IMR-90 (cell line): ENCODE measurements around the gene MMP10. TPM values are rescaled to one million over a fixed set of nuclear protein-coding genes. Genes with fewer than 3 reads are reported as not detected.

ENCODE experiments used
- ATAC-seq: fragments of 200-7000 bp; cut with Tn5 transposase; 2 replicates; pipeline ENCODE4 v1.9.1; 2020; ENCODE audit warnings: low read depth, mild to moderate bottlenecking, moderate library complexity
- BruUV-seq: library from RNA; stranded (reverse); fragments of 400-500 nt; replicated peaks from 2 replicates; lab custom pipeline; 2021; lab: Mats Ljungman, UMichigan
- CTCF ChIA-PET: fragments of 300-600 bp; formaldehyde crosslinking; extraction: SDS; loops from one replicate; lab custom pipeline; 2021; ENCODE audit warnings: antibody characterized with exemption; lab: Yijun Ruan, JAX
- POLR2A ChIA-PET: fragments of 300-600 bp; sonication (Branson Sonifier 250); formaldehyde crosslinking; loops from one replicate; lab custom pipeline; 2022; ENCODE audit warnings: antibody characterized with exemption; ENCODE audit not compliant: unreplicated experiment; lab: Charles Lee
- DNase-seq: peaks from one replicate; pipeline ENCODE4 v3.0.0; 2013
- H2AFZ ChIP-seq: replicated peaks from 2 replicates; pipeline ENCODE3; 2013; ENCODE audit warnings: low read length, mild to moderate bottlenecking; ENCODE audit not compliant: poor library complexity
- H2AK5ac ChIP-seq: 2 replicates; pipeline ENCODE4 v1.6.1; 2013; ENCODE audit warnings: low read depth, low read length, inconsistent platforms
- H2AK9ac ChIP-seq: replicated peaks from 2 replicates; pipeline ENCODE3; 2013; ENCODE audit warnings: mild to moderate bottlenecking, low read depth, low read length, moderate library complexity; ENCODE audit not compliant: poor library complexity
- H2BK120ac ChIP-seq: 2 replicates; pipeline ENCODE4 v1.6.1; 2013; ENCODE audit warnings: low read depth, low read length, inconsistent platforms
- H2BK15ac ChIP-seq: 3 replicates; pipeline ENCODE4 v1.6.1; 2013; ENCODE audit warnings: low read depth, low read length, inconsistent platforms
- H2BK20ac ChIP-seq: 2 replicates; pipeline ENCODE4 v1.6.1; 2013; ENCODE audit warnings: low read depth, mild to moderate bottlenecking, inconsistent platforms, low read length, moderate library complexity
- H2BK5ac ChIP-seq: 2 replicates; pipeline ENCODE4 v1.6.1; 2013; ENCODE audit warnings: mild to moderate bottlenecking, low read depth, low read length, inconsistent platforms; ENCODE audit not compliant: poor library complexity, severe bottlenecking
- H3K14ac ChIP-seq: replicated peaks from 2 replicates; pipeline ENCODE4 v1.6.1; 2013; ENCODE audit warnings: low read depth, low read length, inconsistent platforms
- H3K18ac ChIP-seq: 2 replicates; pipeline ENCODE4 v1.6.1; 2013; ENCODE audit warnings: low read depth, low read length, control low read depth
- H3K23ac ChIP-seq: 2 replicates; pipeline ENCODE4 v1.6.1; 2013; ENCODE audit warnings: low read depth, low read length, inconsistent platforms
- H3K27ac ChIP-seq: 2 replicates; pipeline ENCODE4 v1.5.1; 2013; ENCODE audit warnings: mild to moderate bottlenecking, control low read depth, low read length; ENCODE audit not compliant: insufficient read depth
- H3K27me3 ChIP-seq: 2 replicates; pipeline ENCODE4 v1.6.1; 2013; ENCODE audit warnings: low read length; ENCODE audit not compliant: control insufficient read depth, insufficient read depth
- H3K36me3 ChIP-seq: 2 replicates; pipeline ENCODE4 v1.6.1; 2013; ENCODE audit warnings: low read length, mixed read lengths; ENCODE audit not compliant: control insufficient read depth, insufficient read depth
- H3K4ac ChIP-seq: 2 replicates; pipeline ENCODE4 v1.6.1; 2013; ENCODE audit warnings: low read depth, low read length, inconsistent platforms
- H3K4me1 ChIP-seq: 2 replicates; pipeline ENCODE4 v1.6.1; 2013; ENCODE audit warnings: low read length, mixed read lengths; ENCODE audit not compliant: control insufficient read depth, insufficient read depth
- H3K4me2 ChIP-seq: 2 replicates; pipeline ENCODE4 v1.6.1; 2013; ENCODE audit warnings: low read depth, mild to moderate bottlenecking, control low read depth, low read length, moderate library complexity
- H3K4me3 ChIP-seq: 2 replicates; pipeline ENCODE4 v1.5.1; 2013; ENCODE audit warnings: low read depth, mild to moderate bottlenecking, control low read depth, low read length, moderate library complexity; ENCODE audit not compliant: insufficient read depth
- H3K56ac ChIP-seq: 2 replicates; pipeline ENCODE4 v1.6.1; 2013; ENCODE audit warnings: low read length, inconsistent platforms; ENCODE audit not compliant: insufficient read depth; ENCODE audit errors: extremely low read depth
- H3K79me1 ChIP-seq, 2 experiments: 2 replicates each; pipeline ENCODE4 v1.6.1; 2013; ENCODE audit warnings: low read length in 2 of 2, inconsistent platforms in 1 of 2, low read depth in 1 of 2
- H3K9ac ChIP-seq: 2 replicates; pipeline ENCODE4 v1.6.1; 2013; ENCODE audit warnings: low read depth, low read length, control low read depth
- H3K9me1 ChIP-seq: 2 replicates; pipeline ENCODE4 v1.6.1; 2013; ENCODE audit warnings: low read length, inconsistent platforms; ENCODE audit not compliant: insufficient read depth
- H3K9me3 ChIP-seq: 2 replicates; pipeline ENCODE4 v1.6.1; 2013; ENCODE audit warnings: low read length; ENCODE audit not compliant: control insufficient read depth, insufficient read depth
- H4K20me1 ChIP-seq: 2 replicates; pipeline ENCODE4 v1.6.1; 2013; ENCODE audit warnings: low read length, inconsistent platforms; ENCODE audit not compliant: insufficient read depth
- H4K5ac ChIP-seq: 2 replicates; pipeline ENCODE4 v1.6.1; 2013; ENCODE audit warnings: mild to moderate bottlenecking, low read depth, low read length, control low read depth
- H4K8ac ChIP-seq, 2 experiments: 2 replicates each; pipeline ENCODE4 v1.6.1; 2013; ENCODE audit warnings: low read depth in 2 of 2, low read length in 2 of 2, control low read depth in 1 of 2, inconsistent platforms in 1 of 2
- H4K91ac ChIP-seq: 2 replicates; pipeline ENCODE4 v1.6.1; 2013; ENCODE audit warnings: low read depth, low read length, inconsistent platforms; ENCODE audit not compliant: insufficient read depth
- BHLHE40 ChIP-seq: fragments of 150-350 bp; IDR thresholded peaks from 2 replicates; pipeline ENCODE4 v1.6.1; 2016; ENCODE audit warnings: mild to moderate bottlenecking, low read depth, low read length
- CEBPB ChIP-seq: IDR thresholded peaks from 2 replicates; pipeline ENCODE4 v1.6.1; 2012; ENCODE audit warnings: low read depth, low read length, improper control_type of control experiment
- FOS ChIP-seq: fragments of 150-350 bp; IDR thresholded peaks from 2 replicates; pipeline ENCODE4 v1.6.1; 2016; ENCODE audit warnings: low read depth, low read length
- RAD21 ChIP-seq: IDR thresholded peaks from 2 replicates; pipeline ENCODE4 v1.6.1; 2012; ENCODE audit warnings: low read length, improper control_type of control experiment
- RCOR1 ChIP-seq: IDR thresholded peaks from 2 replicates; pipeline ENCODE4 v1.6.1; 2012; ENCODE audit warnings: mild to moderate bottlenecking, low read length, improper control_type of control experiment; ENCODE audit not compliant: insufficient replicate concordance
- RFX5 ChIP-seq: IDR thresholded peaks from 2 replicates; pipeline ENCODE4 v1.8.0; 2012; ENCODE audit warnings: low read depth, mild to moderate bottlenecking, low read length, moderate library complexity
- WGBS, 2 experiments: methylation state at CpG; one replicate each; pipeline versions ENCODE4 v1.1.5 to v1.1.7; 2013; ENCODE audit warnings: missing lambda C conversion rate in 2 of 2; ENCODE audit not compliant: insufficient read length in 1 of 2; ENCODE audit errors: extremely low coverage in 2 of 2; 5-methylcytosine and 5-hydroxymethylcytosine counted together
- dilution Hi-C: fragments of 300-500 bp; cut with HindIII; formaldehyde crosslinking; loops from one replicate; pipeline ENCODE4 v1.14.3; 2018; ENCODE audit warnings: low sequenced_read_pairs; ENCODE audit not compliant: unreplicated experiment
- in situ Hi-C: fragments of 300-500 bp; cut with MboI; formaldehyde crosslinking; loops from 3 replicates; pipeline ENCODE4 v1.14.3; 2019; ENCODE audit warnings: low sequenced_read_pairs, inconsistent platforms, mixed read lengths
- intact Hi-C: fragments of 100-400 bp; cut with micrococcal nuclease; formaldehyde crosslinking; loops from 2 replicates; pipeline ENCODE4 v1.10.0; 2022
- polyA plus RNA-seq, 3 experiments: library from polyadenylated mRNA; depleted of rRNA; stranded (reverse); fragments of >200 nt; gene quantifications; 2 replicates each; pipeline ENCODE4 v1.2.3, GENCODE V29; 2012; ENCODE audit warnings: low replicate concordance in 1 of 3
- total RNA-seq: library from RNA; depleted of rRNA; stranded (reverse); fragments of >200 nt; gene quantifications from 2 replicates; pipeline ENCODE4 v1.2.3, GENCODE V29; 2012

Gene MMP10
- total and polyA plus RNA-seq, 2 of the 4 experiments (the other 2 are of a cell fraction): not detected

DNA sequence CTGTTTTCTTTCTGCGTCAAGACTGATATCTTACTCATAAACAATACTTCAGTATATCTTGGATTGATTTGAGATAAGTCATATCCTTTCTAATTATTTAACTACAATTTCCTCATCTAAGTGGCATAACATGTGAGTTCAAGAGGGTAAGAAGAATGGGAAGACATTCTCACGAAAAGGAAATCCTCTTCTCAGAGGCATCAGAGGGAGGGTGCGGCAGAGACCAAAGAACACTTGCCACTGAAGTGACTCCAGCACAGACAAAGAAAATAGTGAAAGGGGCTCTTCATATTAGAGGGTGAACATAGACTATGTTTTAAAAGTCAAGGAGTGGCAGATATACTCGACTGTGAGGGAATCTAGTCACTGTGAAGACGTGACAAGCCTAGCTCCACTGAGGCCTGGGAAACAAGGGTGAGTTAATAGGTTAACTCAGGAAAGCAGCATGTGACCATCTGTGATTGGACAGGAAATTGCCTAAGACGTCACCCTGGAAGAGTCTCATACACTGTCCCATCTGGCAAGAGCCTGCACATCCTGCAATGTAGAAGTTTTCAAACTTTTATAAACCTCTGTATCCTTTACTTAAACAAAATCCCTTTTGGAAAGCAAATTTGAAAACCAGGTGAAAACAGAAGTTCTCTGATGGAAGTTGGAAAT, 19.4 kb upstream of the MMP10 start (continued):
- no peak for TF ChIP-seq RCOR1

DNA sequence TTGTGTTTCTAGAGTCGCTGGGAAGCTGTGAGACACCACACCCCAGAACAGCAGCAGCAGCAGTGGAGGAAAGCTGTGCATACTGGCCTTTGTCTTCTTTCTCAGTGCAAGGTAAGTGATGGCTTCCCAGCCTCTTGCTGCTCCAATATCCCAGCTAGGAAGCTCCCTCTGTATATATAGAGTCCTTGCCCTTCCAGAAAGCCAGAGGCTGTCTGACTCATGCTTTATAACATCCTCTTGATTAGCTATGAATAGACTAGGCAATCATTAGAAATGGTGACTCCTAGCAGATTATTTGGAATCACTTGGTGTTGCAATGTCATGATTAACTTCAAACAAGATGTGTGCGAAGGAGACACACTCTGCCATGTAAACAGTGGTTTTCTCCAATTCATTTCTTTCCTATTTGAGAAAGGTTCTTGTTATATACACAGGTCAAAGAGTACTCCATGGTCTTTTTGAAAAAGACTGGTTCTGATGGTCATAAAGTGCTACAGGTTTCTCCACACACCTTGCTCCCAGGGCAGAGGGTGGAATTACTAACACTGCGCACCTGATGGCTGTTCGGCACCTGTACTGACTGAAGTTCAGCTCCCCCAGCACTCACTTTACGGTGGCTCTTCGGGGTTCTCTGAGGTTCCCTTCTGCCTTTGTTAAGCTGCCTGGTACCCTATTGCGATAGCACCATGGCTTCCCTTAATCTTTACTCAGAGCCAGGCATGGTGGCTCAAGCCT, 17.8 kb upstream of the MMP10 start, which contains the start of gene MMP1:
Gene MMP1, minus strand, starts transcription at position 149 of the 735 bp plus-strand sequence. Its CDS starts 68 bp downstream, at position 81.
- H3K79me1 ChIP-seq: no peaks in the 10 kb centered on the region
- H3K27ac ChIP-seq: no peak within 1 kb of the TSS
- no peak within 1 kb of the TSS for H3K9ac ChIP-seq
- H2BK120ac ChIP-seq: peak within 1 kb of the TSS; percentile 77
- no peak within 1 kb of the TSS for H3K4me3 ChIP-seq
- dilution Hi-C loops: no loop called here
- H4K20me1 ChIP-seq: no peaks in the 10 kb centered on the region
- DNase-seq: peak; percentile 90
- H3K23ac ChIP-seq: no peak within 1 kb of the TSS
- peaks cover 9% of the 10 kb centered on the region for H3K9me1 ChIP-seq
- peak within 1 kb of the TSS; percentile 65; the same call in 1 of the 2 replicates for H2BK20ac ChIP-seq
- in situ Hi-C loops: no loop called here
- ChIA-PET POLR2A (no interaction called here), CTCF (interaction anchor here (0.7 to 1.5 kb wide), 2 partner anchors 18 to 36 kb away, joined by 3 to 6 read pairs; partner anchors contain the start of gene MMP10)
- peak within 1 kb of the TSS; percentile 79 for H3K14ac ChIP-seq
- intact Hi-C loops: no loop called here
- peak; percentile 71 for TF ChIP-seq FOS
- TF ChIP-seq RFX5: no peak
- no peak for TF ChIP-seq RAD21
- no peak for TF ChIP-seq RCOR1
- TF ChIP-seq CEBPB: peak; percentile 96
- peak; percentile 73 for TF ChIP-seq BHLHE40
- ATAC-seq: peak; percentile 85
- peaks cover 5% of the 10 kb centered on the region for H3K4me1 ChIP-seq
- no peak within 1 kb of the TSS for H3K18ac ChIP-seq
- H3K36me3 ChIP-seq: no peaks in the 10 kb centered on the region
- H2AK5ac ChIP-seq: peak within 1 kb of the TSS; percentile 91
- H4K5ac ChIP-seq: no peak within 1 kb of the TSS
- H4K8ac ChIP-seq: peak within 1 kb of the TSS in 1 of 2 experiments; percentile 69; a peak in 1 of 4 replicates
- peak within 1 kb of the TSS; percentile 73 for H2AFZ ChIP-seq
- no TSS peak for BruUV-seq
- peak within 1 kb of the TSS; percentile 46; the same call in 1 of the 3 replicates for H2BK15ac ChIP-seq
- H3K4me2 ChIP-seq: no peak within 1 kb of the TSS
- no peaks in the 10 kb centered on the region for H3K9me3 ChIP-seq
- no peak within 1 kb of the TSS for H2AK9ac ChIP-seq
- H3K56ac ChIP-seq: no peak within 1 kb of the TSS
- no peak within 1 kb of the TSS for H4K91ac ChIP-seq
- H2BK5ac ChIP-seq: no peak within 1 kb of the TSS
- peak within 1 kb of the TSS; percentile 65; the same call in 1 of the 2 replicates for H3K4ac ChIP-seq
- WGBS, 2 experiments: 89% methylated on average over 4 of the region's 7 CpGs; no CpG with 5 or more reads in 1 of the 2 experiments
- no peaks in the 10 kb centered on the region for H3K27me3 ChIP-seq
